Subcutaneous adipose tissue (tissue), 4 donors: Measurements from ENCODE around the gene BTNL3. TPM values are rescaled to one million over a fixed set of nuclear protein-coding genes. Genes with fewer than 3 reads are reported as not detected.

ENCODE experiments used
- total RNA-seq, 4 donors: library from RNA; depleted of rRNA; stranded (reverse); fragments of >200 nt; gene quantifications; one replicate each; pipeline ENCODE4 v1.1.0, GENCODE V29; 2016
- TF ChIP-seq, protein P1 (sequence below): fragments of 450-650 bp; IDR thresholded peaks from one replicate; pipeline ENCODE4 v1.5.1; 2016; ENCODE audit warnings: low read depth, mild to moderate bottlenecking, control low read depth, antibody characterized with exemption, moderate library complexity

Gene BTNL3
- total RNA-seq, 4 donors from 2014 or later = 0.22 TPM; not detected in 3

DNA sequence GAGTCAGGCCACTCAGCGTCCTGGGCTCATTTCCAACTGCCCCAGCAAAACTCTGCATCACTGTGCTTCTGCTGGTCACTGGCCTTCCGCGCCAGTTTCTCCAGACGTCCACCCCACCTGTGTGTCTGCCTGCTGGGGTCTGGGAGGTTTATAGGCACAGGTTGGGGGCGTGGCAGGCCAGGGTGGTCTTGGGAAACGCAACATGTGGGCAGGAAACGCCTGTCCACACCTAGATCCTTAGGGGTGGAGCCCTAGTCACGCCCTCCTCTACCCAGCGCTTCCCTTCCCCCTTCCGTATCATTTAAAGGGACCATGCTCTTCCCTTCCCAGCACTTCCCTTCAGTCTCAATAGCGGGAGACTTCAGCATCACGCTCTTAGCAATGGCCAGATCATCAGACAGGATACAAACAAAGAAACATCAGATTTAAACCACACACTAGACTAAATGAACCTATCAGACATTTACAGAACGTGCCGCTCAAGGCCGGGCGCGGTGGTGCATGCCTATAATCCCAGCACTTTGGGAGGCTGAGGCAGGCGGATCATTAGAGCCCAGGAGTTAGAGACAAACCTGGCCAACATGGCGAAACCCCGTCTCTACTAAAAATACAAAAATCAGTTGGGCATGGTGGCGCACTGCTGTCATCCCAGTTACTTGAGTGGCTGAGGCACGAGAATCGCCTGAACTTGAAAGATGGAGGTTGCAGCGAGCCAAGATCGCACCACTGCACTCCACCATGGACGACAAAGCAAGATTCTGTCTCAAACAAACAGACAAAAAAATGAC is 39.6 kb downstream of the BTNL3 start:
- TF ChIP-seq, protein P1, sequence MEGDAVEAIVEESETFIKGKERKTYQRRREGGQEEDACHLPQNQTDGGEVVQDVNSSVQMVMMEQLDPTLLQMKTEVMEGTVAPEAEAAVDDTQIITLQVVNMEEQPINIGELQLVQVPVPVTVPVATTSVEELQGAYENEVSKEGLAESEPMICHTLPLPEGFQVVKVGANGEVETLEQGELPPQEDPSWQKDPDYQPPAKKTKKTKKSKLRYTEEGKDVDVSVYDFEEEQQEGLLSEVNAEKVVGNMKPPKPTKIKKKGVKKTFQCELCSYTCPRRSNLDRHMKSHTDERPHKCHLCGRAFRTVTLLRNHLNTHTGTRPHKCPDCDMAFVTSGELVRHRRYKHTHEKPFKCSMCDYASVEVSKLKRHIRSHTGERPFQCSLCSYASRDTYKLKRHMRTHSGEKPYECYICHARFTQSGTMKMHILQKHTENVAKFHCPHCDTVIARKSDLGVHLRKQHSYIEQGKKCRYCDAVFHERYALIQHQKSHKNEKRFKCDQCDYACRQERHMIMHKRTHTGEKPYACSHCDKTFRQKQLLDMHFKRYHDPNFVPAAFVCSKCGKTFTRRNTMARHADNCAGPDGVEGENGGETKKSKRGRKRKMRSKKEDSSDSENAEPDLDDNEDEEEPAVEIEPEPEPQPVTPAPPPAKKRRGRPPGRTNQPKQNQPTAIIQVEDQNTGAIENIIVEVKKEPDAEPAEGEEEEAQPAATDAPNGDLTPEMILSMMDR = no peak

DNA sequence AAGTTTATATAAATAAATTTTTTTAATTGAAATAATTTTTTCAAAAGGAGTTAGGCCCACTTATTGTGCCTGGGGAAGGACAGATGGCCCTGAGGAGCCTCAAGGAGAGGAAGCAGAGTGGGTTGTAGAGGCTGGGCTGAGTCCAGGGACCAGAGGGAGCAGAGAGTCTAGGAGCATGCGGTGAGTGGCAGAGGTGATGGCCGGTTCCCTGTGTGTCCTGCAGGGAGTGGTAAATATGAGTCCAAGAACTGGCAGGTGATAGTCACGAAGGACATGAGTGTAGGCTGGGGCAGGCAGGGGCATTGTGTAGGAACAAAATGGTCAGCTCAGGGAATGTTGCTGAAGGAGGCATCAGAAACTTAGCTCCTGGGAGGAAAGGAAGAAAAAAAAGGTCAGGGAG is 43.1 kb downstream of the BTNL3 start:
- TF ChIP-seq, protein P1 = no peak

DNA sequence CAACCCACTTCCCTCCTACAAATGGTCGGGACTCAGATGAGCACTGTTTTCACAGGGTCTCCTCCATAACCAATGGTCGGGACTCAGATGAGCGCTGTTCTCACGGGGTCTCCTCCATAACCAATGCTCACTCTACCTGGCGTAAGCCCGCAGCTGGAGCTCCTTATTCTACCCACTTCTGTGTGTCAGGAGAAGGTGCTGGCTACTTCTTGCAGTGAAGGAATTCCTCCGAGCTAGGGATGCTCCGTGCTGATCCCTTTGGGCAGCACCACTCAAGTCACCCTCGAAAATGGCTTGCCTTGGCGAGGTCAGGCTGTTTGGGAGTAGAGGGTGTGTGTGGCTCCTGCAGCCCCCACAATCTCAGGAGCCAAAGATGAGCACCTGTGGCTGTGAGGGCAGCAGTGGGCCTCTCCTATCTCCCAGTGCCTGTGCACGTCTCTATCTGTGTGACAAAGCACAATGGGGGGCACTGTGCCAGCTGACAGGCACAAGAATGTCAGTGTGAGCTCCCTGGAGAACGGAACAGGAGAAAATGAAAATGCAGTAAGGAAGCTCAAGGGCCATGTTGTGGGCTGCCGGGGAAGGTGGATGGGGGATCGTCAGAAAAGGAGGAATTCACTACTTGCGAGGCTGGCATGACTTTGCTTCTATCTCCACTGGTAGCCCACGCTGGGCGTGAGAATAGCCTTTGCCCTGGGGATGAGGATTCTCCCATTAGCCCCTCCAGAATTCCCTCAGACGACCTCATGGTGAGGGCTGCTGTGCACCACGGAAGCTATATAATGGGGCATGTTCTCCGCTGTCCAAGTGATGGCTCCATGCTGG is 47.6 kb downstream of the BTNL3 start:
- TF ChIP-seq, protein P1 = no peak

DNA sequence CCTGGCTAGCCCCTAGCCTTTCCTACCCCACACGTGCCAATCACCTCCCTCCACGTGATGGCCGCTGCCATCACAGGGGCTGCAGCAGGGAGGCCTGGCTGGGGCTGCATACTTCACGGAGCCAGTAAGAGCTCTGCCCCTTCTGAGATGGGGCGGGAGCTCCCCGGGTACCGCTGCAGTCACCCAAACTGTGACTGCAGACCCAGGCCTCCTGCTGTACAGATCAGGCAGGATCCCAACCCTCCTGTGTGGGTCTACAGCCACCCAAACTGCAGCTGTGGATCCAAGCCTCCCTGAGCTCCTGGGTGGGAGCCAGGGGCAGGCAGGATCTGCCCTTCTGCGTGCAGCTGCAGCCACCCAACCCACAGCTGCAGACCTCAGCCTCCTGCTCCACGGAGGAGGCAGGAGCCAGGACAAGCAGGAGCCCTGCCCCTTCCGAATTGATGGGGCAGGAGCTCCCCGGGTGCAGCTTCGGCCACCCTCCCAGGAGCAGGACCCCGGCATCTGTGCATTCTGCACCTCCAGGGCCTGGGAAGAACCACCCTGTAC is 48.2 kb downstream of the BTNL3 start:
- TF ChIP-seq, protein P1 = no peak

DNA sequence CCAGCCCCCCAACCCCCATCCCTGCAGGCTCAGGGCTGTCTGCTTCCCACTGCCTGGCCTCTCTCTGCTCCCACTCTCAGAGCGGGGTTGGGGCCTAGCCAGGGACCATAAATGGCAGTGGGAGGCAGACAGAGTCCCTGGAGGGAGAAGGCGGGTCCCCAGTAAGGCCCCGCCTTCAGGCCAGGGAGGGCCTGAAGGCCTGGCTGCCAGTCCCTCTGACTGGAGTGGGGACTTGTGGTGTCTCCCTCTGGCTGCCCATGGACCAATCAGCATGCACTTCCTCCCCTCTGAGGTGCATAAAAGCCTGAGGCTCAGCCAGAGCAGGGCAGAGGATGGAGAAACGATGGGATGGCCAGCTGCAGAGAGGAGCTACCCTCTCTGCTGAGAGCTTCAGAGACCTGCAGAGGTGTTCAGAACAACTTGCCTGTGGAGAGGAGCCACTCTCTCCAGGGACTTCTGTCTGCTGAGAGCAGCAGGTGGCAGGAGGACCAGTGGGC is 48.8 kb downstream of the BTNL3 start:
- TF ChIP-seq, protein P1 = no peak

DNA sequence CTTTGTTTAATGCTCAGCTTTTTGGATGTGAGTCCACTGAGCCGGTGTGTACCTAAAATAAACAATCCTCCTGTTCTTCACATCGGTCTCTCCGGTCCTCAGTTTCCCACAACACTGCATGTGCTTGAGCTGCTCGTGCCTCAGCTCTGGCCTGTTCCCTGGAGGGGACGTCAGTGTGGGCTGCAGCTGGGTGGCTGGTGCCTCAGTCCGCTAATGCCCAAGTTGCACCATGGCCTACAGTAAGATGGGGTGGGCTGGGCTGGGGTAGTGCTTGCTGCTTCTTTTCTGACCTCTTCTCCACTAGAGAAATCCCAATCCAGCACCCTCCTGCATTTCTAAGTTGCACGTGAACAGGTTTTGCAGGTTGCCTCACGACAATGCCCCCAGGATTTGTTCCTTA is 50.8 kb downstream of the BTNL3 start:
- TF ChIP-seq, protein P1 = no peak
